Activated CD4-positive, CD25-positive, alpha-beta regulatory T cell treated with anti-CD3 and anti-CD28 coated beads, Interleukin-2, amount 50 U/mL, for 16 hours (primary cell): ENCODE results near the gene ZNF423.

Experiments
- DNase-seq: peaks from one replicate; pipeline ENCODE4 v3.0.0-alpha.2; 2020; ENCODE audit warnings: low read depth, low spot score

The ZNF423 gene

GRCh38 chr16:49439050-49439449 lies 416.9 kb downstream of the ZNF423 start:
- DNase-seq = no peak
